Body of pancreas (tissue), 4 donors: Measurements from ENCODE around the gene STAMBPL1. TPM values are rescaled to one million over a fixed set of nuclear protein-coding genes. Genes with fewer than 3 reads are reported as not detected.

Experiments
- ATAC-seq: fragments of 150-250 bp; one replicate; pipeline ENCODE4 v1.9.1; 2016
- DNase-seq, 4 donors: peaks; one replicate each; pipeline ENCODE4 v3.0.0-alpha.2; 2019
- H3K27ac ChIP-seq, 4 donors: fragments of 200-600 bp; sonication (generic); 1 replicate in 3 of 4; 2 replicates in 1 of 4; pipeline versions ENCODE4 v1.5.1 to v1.6.1; 2016 to 2019; ENCODE audit warnings: mild to moderate bottlenecking in 1 of 4, mixed read lengths in 1 of 4, moderate library complexity in 1 of 4
- H3K27me3 ChIP-seq, 2 donors: fragments of 200-600 bp; sonication (generic); one replicate each; pipeline ENCODE4 v1.6.0; 2016; ENCODE audit warnings: mild to moderate bottlenecking in 1 of 2
- H3K36me3 ChIP-seq, 2 donors: fragments of 200-600 bp; sonication (generic); replicated peaks in 1 of 2; 2 replicates each; pipeline ENCODE4 v1.5.1; 2016; ENCODE audit warnings: low read depth in 2 of 2; ENCODE audit not compliant: insufficient read depth in 1 of 2
- H3K4me1 ChIP-seq: fragments of 200-600 bp; sonication (generic); one replicate; pipeline ENCODE4 v1.6.0; 2016
- H3K4me3 ChIP-seq, 2 donors: fragments of 200-600 bp; sonication (generic); 1 replicate in 1 of 2; 2 replicates in 1 of 2; pipeline ENCODE4 v1.5.1; 2016 to 2019
- H3K9me3 ChIP-seq, 3 donors: fragments of 200-600 bp; sonication (generic); 1 replicate in 2 of 3; 2 replicates in 1 of 3; pipeline ENCODE4 v1.5.1; 2016
- CTCF ChIP-seq, 7 experiments: fragments of 450-650 bp in 4 of 7; fragments of 200-600 bp in 3 of 7; sonication (generic) in 3 of 7; IDR thresholded peaks; one replicate each; pipeline ENCODE4 v1.5.1; 2016 to 2019; ENCODE audit warnings: antibody characterized with exemption in 7 of 7
- POLR2A ChIP-seq, 3 donors: fragments of 450-650 bp; IDR thresholded peaks; one replicate each; pipeline ENCODE4 v1.6.1; 2016; ENCODE audit warnings: antibody characterized with exemption in 3 of 3, mild to moderate bottlenecking in 2 of 3
- WGBS, 2 donors: methylation state at CpG; one replicate each; pipeline ENCODE4 v1.1.5; 2017; 5-methylcytosine and 5-hydroxymethylcytosine counted together
- intact Hi-C: fragments of 100-400 bp; cut with DNase I; formaldehyde crosslinking; loops from one replicate; pipeline ENCODE4 v1.15.1; 2023
- total RNA-seq, 2 donors: library from RNA; depleted of rRNA; stranded (reverse); fragments of >200 nt; gene quantifications; one replicate each; pipeline ENCODE4 v1.1.0, GENCODE V29; 2016

The STAMBPL1 gene
- total RNA-seq, 2 donors from 2014 or later: 10.1 to 26.7 TPM

GRCh38 chr10:88848499-88848898, 31.5 kb upstream of the STAMBPL1 start:
- Histone ChIP-seq H3K27me3 (no peaks in the 10 kb centered on the region), H3K9me3 (no peaks in the 10 kb centered on the region), H3K36me3 (no peaks in the 10 kb centered on the region), H3K4me1 (peaks cover 19% of the 10 kb centered on the region), H3K4me3 (no peak overlapping the region), H3K27ac (peak overlapping the region in 1 of 4 donors; percentile 22)
- WGBS, 2 donors: 28 to 31% methylated on average over 1 of the region's 1 CpG
- DNase-seq (no peak), ATAC-seq (no peak)
- TF ChIP-seq CTCF (IDR thresholded peaks at IDR 0.05) (no peak), POLR2A (IDR thresholded peaks at IDR 0.05) (no peak)
- intact Hi-C loops: no loop called here

GRCh38 chr10:88849234-88849633, 30.8 kb upstream of the STAMBPL1 start:
- ATAC-seq (no peak), DNase-seq (no peak)
- Histone ChIP-seq H3K9me3 (no peaks in the 10 kb centered on the region), H3K27me3 (no peaks in the 10 kb centered on the region), H3K36me3 (no peaks in the 10 kb centered on the region), H3K4me1 (peaks cover 20% of the 10 kb centered on the region), H3K27ac (no peak overlapping the region), H3K4me3 (no peak overlapping the region)
- TF ChIP-seq CTCF (IDR thresholded peaks at IDR 0.05): no peak
- TF ChIP-seq POLR2A (IDR thresholded peaks at IDR 0.05): no peak
- intact Hi-C loops: no loop called here
- WGBS, 2 donors: 87 to 92% methylated on average over 1 of the region's 1 CpG

- intact Hi-C loops: no loop called here
- ATAC-seq (no peak), DNase-seq (no peak)
- WGBS, 2 donors: 76 to 84% methylated on average over 1 of the region's 1 CpG
- H3K27ac ChIP-seq: peak overlapping the region in 1 of 4 donors; percentile 26
- H3K4me3 ChIP-seq: no peak overlapping the region
- H3K9me3 ChIP-seq: no peaks in the 10 kb centered on the region
- H3K27me3 ChIP-seq: no peaks in the 10 kb centered on the region
- peaks cover 26% of the 10 kb centered on the region for H3K4me1 ChIP-seq
- no peaks in the 10 kb centered on the region for H3K36me3 ChIP-seq
- no peak for TF ChIP-seq POLR2A (IDR thresholded peaks at IDR 0.05)
- TF ChIP-seq CTCF (IDR thresholded peaks at IDR 0.05): no peak
Measured at GRCh38 chr10:88850712-88851111, 29.3 kb upstream of the STAMBPL1 start.

- no peaks in the 10 kb centered on the region for H3K9me3 ChIP-seq
- no peak within 1 kb of the TSS for H3K4me3 ChIP-seq
- WGBS, 2 donors: 18 to 30% methylated on average over 5 of the region's 5 CpGs
- peak within 1 kb of the TSS; percentile 26 to 78 (median 62) for H3K27ac ChIP-seq
- DNase-seq: peak; percentile 68 to 89 (median 85)
- peaks cover 26% of the 10 kb centered on the region for H3K4me1 ChIP-seq
- no peaks in the 10 kb centered on the region for H3K27me3 ChIP-seq
- intact Hi-C loops: no loop called here
- peak in 1 of 3 donors; percentile 52 for TF ChIP-seq POLR2A (IDR thresholded peaks at IDR 0.05)
- TF ChIP-seq CTCF (IDR thresholded peaks at IDR 0.05): no peak
- peak; percentile 98 for ATAC-seq
- no peaks in the 10 kb centered on the region for H3K36me3 ChIP-seq
Measured at GRCh38 chr10:88851706-88852105, 28.3 kb upstream of the STAMBPL1 start, which contains the start of gene ANKRD22. TSS of gene ANKRD22 (minus strand) at chr10:88851844. CDS start at chr10:88851607, 237 bp downstream.

- 40 to 46% methylated on average over 4 of the region's 4 CpGs for WGBS, 2 donors
- intact Hi-C loops: no loop called here
- ATAC-seq (peak; percentile 31), DNase-seq (peak in 2 of 4 donors; percentile 16 to 38)
- H3K27ac ChIP-seq: peak overlapping the region in 2 of 4 donors; percentile 67 to 78
- peaks cover 26% of the 10 kb centered on the region for H3K4me1 ChIP-seq
- TF ChIP-seq POLR2A (IDR thresholded peaks at IDR 0.05) (no peak), CTCF (IDR thresholded peaks at IDR 0.05) (peak in 1 of 7 experiments; percentile 4)
- H3K4me3 ChIP-seq: no peak overlapping the region
- no peaks in the 10 kb centered on the region for H3K9me3 ChIP-seq
- H3K36me3 ChIP-seq: no peaks in the 10 kb centered on the region
- H3K27me3 ChIP-seq: no peaks in the 10 kb centered on the region
Measured at GRCh38 chr10:88852327-88852726, 27.7 kb upstream of the STAMBPL1 start.
